Left lobe of liver (tissue), 2 donors: ENCODE data around the gene BSN. TPM values are rescaled to one million over a fixed set of nuclear protein-coding genes. Genes with fewer than 3 reads are reported as not detected.
A peak's percentile ranks its signal among the peaks of the same experiment; 100 is the strongest.
"Not testable (repeated sequence)": the region's sequence is repeated elsewhere in the genome, so short reads cannot be mapped to it uniquely, and the experiment has no call there.

Source experiments
- ATAC-seq: fragments of 200-7000 bp; cut with Tn5 transposase; one replicate; pipeline ENCODE4 v1.9.1; 2020; ENCODE audit warnings: mild to moderate bottlenecking, moderate library complexity
- DNase-seq: peaks from one replicate; pipeline ENCODE4 v3.0.0-alpha.2; 2020; ENCODE audit warnings: low spot score
- total RNA-seq: library from RNA; stranded (reverse); gene quantifications from one replicate; pipeline ENCODE4 v1.2.1, GENCODE V29; 2021
- donor health status: DM: no; HTN: no; CAD: no; lungs with moderate emphysema.
- donor health status: DM: no; HTN: yes; CAD: no.

The BSN gene
- total RNA-seq, 1 donor from 2014 or later = 0.73 TPM

DNA sequence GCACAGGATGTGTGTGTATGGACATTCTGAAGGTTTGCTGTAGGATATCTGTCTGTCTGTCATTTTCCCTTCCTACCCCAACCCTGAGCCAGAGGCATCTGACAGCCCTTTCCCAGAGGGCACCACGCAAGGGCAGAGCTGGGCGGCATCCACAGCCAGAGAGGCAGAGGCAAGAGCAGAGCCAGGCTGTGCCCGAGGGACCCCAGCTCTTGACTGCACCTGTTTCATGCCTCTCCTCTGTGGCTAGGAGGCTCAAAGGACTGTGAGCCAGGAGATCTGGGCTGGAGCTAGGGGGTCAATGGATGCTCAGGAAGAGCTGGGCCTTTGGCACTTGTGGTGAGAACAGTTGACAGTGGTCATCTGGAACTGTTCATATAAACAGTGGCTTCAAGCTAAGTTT lies 115.1 kb downstream of the BSN start:
- DNase-seq (no peak), ATAC-seq (no peak)

GRCh38 chr3:49670940-49671290 lies 116.6 kb downstream of the BSN start:
- no peak for ATAC-seq

DNA sequence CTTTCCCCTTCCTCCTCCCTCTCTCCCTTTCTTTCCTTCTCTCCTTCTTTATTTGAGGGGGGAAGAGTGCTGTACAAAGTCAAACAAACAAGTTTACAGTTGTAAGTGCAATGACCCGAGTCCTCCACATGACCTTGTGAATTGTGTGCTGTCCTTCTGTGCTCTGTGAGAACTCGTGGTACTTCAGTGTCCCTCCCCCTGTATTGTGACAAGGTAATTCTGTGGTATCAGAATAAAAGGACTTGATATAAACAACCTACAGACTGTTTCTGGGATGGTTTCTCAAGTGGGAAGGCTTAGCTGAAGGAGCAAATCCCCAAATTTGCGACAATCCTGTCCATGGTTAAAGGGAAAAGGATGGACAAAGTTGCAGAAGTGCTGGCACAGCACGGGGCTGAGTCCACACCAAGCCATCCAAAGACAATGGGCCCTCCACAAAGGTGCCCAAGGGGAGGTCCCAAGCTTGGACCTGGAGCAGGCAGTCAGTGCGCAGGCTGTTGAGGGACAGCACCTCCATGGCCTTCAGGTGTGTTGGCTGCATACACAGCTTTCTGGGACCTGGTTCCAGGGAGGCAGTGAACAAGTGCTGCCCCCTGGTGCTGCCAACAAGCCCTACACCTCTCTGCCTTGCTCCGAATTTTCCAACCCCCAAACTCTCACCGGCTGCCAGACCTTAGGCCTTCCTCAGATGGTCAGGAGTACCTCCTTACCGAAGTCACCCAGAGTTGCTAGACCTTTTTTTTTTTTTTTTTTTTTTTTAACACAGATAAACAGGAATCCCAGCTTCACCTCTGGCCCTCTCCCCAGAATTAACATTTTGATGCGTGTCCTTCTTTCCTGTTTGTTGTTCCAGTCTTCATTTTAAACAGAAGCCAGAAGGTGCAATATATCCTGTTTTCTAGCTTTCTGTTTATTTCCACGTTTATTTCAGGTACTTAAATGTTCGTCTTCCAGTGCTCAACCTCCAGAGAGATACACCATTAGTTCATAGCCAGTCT lies 117.3 kb downstream of the BSN start:
- ATAC-seq = peak; percentile 58

More at GRCh38 chr3:49670940-49671290, 116.6 kb downstream of the BSN start:
- no peak for DNase-seq

DNA sequence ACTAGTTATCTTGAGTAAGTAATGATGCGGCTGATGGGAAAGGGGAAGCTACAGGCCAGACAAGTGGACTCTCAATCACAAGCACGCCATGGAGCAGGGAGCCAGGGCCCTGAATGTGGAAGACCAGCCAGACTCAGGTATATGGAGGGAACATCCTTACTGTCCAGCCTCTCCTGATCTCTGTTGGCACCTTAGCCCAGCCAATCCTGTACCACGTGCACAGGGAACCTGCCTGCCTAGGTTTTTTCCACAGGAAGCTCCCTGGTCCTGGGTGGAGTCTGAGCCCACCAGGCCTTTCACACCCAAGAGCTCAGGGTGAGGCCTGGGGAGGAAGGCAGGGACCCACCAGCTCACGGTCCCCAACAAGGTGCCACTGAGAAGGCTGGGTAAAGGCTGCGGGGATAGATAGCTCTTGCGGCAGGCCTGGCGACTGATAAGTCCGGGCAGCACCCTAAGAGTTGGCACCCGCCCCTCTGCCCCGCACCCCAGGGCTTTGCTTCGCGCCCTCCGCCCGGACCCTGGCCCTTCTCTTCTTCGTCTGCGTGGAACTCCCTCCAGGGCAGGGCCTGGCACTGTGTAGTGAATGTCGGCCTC lies 118.9 kb downstream of the BSN start:
- DNase-seq (no peak), ATAC-seq (peak; percentile 1)

More for the DNA sequence above, 117.3 kb downstream of the BSN start:
- peak; percentile 87 for DNase-seq

- peak; percentile 98 for DNase-seq
- peak; percentile 80 for ATAC-seq
Measured at GRCh38 chr3:49673715-49674496, 119.6 kb downstream of the BSN start, which contains the start of gene APEH. Gene APEH, plus strand, starts transcription at chr3:49674351. Its CDS starts 51 bp downstream, at chr3:49674402.

DNA sequence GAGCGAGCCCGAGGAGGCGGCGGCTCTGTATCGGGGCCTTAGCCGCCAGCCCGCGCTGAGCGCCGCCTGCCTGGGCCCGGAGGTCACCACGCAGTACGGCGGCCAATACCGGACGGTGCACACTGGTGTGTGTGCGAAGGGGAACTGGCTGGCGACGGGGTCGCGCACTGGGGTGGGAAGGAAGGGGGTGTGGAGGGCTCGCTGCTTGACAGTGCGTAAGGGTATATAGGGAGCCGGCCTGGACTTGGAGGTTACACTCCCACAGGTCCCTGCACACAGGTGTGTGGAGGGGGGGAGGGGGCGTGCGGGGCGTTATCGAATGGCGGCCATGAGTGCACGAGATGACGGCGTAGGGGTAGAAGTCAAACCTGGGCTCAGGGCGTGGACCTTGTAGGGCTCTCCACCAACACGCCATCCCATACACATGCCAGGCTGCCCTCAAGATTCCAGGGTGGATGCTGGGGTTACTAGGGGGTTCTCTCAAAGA lies 120.3 kb downstream of the BSN start:
- peak; percentile 5 for ATAC-seq
- DNase-seq = no peak

DNA sequence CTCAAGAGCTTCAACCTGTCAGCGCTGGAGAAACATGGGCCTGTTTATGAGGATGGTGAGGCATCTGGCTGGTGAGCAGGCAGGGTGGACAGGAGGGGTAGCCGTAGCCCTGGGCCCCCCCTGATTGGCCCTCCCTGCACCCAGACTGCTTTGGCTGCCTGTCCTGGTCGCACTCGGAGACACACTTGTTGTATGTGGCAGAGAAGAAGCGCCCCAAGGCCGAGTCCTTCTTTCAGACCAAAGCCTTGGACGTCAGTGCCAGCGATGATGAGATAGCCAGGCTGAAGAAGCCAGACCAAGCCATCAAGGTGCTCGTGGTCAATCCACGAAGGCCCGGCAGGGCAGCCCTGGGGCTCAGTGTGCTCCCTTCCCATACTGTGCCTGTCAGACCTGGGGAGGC lies 121.6 kb downstream of the BSN start:
- ATAC-seq = no peak

DNA sequence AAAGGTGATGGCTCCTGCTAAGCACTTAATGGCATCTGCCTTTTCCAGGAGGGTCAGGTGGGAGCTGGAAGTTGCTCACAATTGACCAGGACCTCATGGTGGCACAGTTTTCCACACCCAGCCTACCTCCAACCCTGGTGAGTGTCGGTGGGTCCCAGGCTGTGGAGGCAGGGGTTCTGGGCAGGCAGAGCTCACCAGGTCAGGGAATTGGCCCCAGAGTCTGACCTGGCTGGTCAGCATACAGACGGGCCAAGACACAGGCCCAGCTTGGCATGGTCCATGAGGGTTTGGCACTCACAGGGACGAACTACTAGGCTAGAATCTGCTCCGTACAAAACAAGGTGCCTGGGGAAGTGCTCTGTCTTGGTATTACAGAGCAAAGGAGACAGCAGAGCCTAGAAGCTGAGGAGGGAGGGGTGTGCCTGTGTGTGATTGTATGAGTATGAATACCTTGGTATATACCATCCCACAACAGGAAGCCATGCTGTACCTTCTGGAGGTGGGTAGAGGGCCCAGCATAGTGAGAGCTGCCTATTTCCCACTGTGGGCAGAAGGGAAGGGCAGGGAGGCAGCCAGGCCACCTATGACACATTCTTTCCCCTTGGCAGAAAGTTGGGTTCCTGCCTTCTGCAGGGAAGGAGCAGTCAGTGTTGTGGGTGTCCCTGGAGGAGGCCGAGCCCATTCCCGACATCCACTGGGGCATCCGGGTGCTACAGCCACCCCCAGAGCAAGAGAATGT lies 126.4 kb downstream of the BSN start:
- ATAC-seq (peak; percentile 35), DNase-seq (no peak)

More for the DNA sequence above, 121.6 kb downstream of the BSN start:
- no peak for DNase-seq

DNA sequence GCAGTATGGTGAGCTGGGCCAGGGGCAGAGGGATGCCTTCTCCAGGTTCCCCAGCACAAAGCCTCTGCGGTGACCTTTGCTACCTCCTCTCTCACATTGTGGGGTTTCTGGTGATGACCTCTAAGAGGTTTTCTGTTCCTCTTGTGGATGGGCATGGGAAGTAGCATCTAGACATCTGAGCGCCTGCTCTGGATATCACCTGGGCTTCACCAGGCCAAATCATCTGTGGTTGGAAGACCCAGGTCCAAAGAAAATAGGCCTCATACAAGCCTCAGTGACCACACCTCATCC lies 126.9 kb downstream of the BSN start:
- no peak for DNase-seq
- no peak for ATAC-seq

GRCh38 chr3:49681543-49681942 lies 127.3 kb downstream of the BSN start:
- no peak for DNase-seq
- no peak for ATAC-seq

DNA sequence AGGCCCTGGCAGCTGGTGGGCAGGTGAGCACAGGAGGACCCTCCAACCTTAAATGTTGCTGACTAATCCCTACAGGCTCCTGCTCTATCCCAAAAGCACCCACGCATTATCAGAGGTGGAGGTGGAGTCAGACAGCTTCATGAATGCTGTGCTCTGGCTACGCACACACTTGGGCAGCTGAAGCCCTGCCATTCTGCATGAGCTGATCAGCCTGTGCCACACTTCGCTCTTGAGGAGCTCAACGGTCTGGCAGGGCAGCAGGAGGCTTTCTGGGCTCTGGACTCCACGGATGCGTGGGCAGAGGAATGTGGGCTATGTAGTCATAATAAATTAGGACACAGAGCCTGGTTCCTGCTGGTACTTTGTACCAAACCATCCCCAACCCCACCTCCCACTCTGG lies 128.9 kb downstream of the BSN start:
- no peak for DNase-seq

GRCh38 chr3:49684453-49684852 lies 130.2 kb downstream of the BSN start:
- not testable (repeated sequence) for ATAC-seq, DNase-seq

More for the DNA sequence above, 128.9 kb downstream of the BSN start:
- no peak for ATAC-seq

DNA sequence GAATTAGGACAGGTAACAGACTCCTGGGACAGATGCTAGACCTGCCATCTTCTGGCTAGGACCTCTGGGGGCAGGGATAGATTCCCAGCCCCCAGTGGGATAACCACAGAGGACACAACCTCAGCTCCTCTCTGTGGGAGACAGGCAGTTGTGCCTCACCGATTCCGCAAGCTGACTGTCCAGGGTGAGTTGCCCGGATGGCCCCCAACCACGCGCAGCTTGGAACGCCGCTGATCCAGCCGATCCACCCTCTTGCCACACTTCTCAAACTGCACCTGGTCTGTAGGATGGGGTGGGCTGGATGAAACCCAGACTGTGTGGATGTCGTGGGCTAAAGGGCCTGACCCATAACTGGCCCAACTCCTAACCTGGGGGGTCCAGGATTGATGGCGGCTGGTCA lies 130.8 kb downstream of the BSN start:
- not testable (repeated sequence) for ATAC-seq, DNase-seq

GRCh38 chr3:49685846-49686245 lies 131.6 kb downstream of the BSN start:
- ATAC-seq, DNase-seq: not testable (repeated sequence)

GRCh38 chr3:49686346-49686745 lies 132.1 kb downstream of the BSN start:
- ATAC-seq = peak; percentile 4

DNA sequence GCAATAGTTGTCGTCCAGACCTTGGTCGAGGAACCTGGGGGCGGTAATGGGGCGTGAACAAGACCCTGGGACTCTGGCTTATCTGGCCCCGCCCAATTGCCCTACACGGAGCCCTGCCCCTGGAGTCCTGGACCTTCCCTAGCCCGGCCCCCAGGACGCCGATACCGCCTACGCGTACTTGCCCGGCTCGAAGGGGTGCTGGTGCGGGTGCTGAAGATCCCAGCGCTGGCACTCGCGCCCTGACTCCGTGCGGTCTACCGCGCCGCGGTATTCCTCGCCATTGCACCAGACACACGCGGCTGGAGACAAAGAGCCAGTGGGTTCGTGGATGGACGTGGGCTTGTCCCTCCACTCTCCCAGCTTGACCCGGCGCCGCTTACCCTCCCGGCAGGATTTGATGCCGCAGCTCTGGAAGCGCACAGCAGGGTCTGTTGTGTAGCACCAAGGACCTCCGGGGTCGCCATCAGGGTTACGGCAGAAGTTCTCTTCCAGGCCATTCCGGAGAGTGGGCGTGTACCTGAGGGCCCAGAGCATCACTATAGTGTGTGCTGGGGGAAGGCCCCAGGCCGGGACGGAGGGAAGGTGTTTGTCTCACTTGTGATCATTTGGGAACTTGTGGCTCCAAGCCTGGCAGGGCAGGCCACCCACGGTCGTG lies 132.6 kb downstream of the BSN start:
- not testable (repeated sequence) for DNase-seq
- peak; percentile 8 for ATAC-seq

More at GRCh38 chr3:49686346-49686745, 132.1 kb downstream of the BSN start:
- DNase-seq = peak; percentile 75

DNA sequence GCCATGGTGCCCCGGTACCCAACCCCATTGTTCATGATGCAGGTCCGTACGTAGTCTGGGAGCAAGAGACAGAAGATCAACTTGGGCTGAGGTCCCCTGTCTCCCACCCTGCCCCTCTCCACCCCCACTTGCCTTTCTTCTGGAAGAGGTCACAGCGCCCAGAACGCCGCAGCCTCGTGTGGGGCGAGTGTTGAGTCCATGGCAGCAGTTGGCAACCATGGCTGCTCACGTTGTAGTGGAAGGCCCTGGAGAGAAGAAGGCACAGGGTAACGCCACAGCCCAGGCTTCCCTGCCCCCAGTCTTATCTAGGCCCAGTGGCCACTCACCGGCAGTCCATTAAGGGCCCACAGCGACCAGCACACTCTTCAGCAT lies 133.1 kb downstream of the BSN start:
- not testable (repeated sequence) for ATAC-seq, DNase-seq

GRCh38 chr3:49688338-49689045 lies 134.2 kb downstream of the BSN start:
- DNase-seq = peak; percentile 90
- peak; percentile 80 for ATAC-seq
